GM19372 (cell line): ENCODE measurements around the gene SLC38A8.

ENCODE experiments used
- ATAC-seq: cut with Tn5 transposase; IDR thresholded peaks from one replicate; pipeline ENCODE4 v1.9.1; 2021; ENCODE audit warnings: mild to moderate bottlenecking, low read depth, moderate library complexity; ENCODE audit not compliant: unreplicated experiment

The SLC38A8 gene

GRCh38 chr16:84069540-84069939 lies 26.9 kb upstream of the SLC38A8 start:
- no peak for ATAC-seq

- ATAC-seq, result no peak
Measured at GRCh38 chr16:84068783-84069462, 26.3 kb upstream of the SLC38A8 start.

GRCh38 chr16:84068041-84068440 lies 25.4 kb upstream of the SLC38A8 start:
- ATAC-seq, result no peak

GRCh38 chr16:84067640-84068039 lies 25.0 kb upstream of the SLC38A8 start:
- ATAC-seq, result no peak

- ATAC-seq, result no peak
Measured at GRCh38 chr16:84065536-84066132, 23.0 kb upstream of the SLC38A8 start.

GRCh38 chr16:84063980-84064379 lies 21.4 kb upstream of the SLC38A8 start:
- no peak for ATAC-seq

GRCh38 chr16:84062734-84063640 lies 20.4 kb upstream of the SLC38A8 start:
- ATAC-seq, result no peak

- no peak for ATAC-seq
Measured at GRCh38 chr16:84061236-84061819, 18.7 kb upstream of the SLC38A8 start.

GRCh38 chr16:84059946-84060901 lies 17.6 kb upstream of the SLC38A8 start:
- ATAC-seq, result no peak

GRCh38 chr16:84059111-84059510 lies 16.5 kb upstream of the SLC38A8 start:
- no peak for ATAC-seq

- no peak for ATAC-seq
Measured at GRCh38 chr16:84058664-84059063, 16.1 kb upstream of the SLC38A8 start.

GRCh38 chr16:84058211-84058610 lies 15.6 kb upstream of the SLC38A8 start:
- no peak for ATAC-seq

GRCh38 chr16:84056933-84057332 lies 14.3 kb upstream of the SLC38A8 start:
- ATAC-seq, result no peak

- no peak for ATAC-seq
Measured at GRCh38 chr16:84055801-84056634, 13.4 kb upstream of the SLC38A8 start.

- ATAC-seq, result no peak
Measured at GRCh38 chr16:84055366-84055765, 12.8 kb upstream of the SLC38A8 start.

- ATAC-seq, result no peak
Measured at GRCh38 chr16:84054916-84055315, 12.3 kb upstream of the SLC38A8 start.

GRCh38 chr16:84054271-84054670 lies 11.7 kb upstream of the SLC38A8 start:
- ATAC-seq, result no peak

GRCh38 chr16:84053237-84053636 lies 10.6 kb upstream of the SLC38A8 start:
- ATAC-seq, result no peak

GRCh38 chr16:84052071-84052622 lies 9.6 kb upstream of the SLC38A8 start:
- ATAC-seq, result no peak
